SKM-1 (cell line): ENCODE data around the gene ZC3H4.
"Not testable (repeated sequence)": the region's sequence is repeated elsewhere in the genome, so short reads cannot be mapped to it uniquely, and the experiment has no call there.

Experiments used
- DNase-seq: peaks from one replicate; lab custom pipeline; 2025; ENCODE audit not compliant: unreplicated experiment; lab: John Stamatoyannopoulos, UW

Gene ZC3H4

GRCh38 chr19:47084879-47085439 is 28.6 kb downstream of the ZC3H4 start:
- no peak for DNase-seq

DNA sequence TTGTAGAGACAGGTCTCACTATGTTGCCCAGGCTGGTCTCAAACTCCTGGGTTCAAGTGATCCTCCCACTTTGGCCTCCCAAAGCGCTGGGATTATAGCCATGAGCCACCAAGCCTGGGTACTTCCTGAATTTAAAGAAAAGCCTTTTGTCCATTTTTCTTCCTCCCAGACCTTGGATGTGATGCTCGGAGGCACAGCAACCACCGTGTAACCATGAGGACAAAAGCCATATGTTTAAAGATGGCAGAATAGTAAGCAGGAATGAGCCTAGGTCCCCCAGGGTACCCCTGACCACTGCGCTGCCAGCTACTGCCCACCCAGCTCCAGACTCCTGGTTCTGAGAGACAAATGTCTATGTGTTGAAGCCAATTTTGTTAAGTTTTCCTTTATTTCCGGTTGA is 31.1 kb downstream of the ZC3H4 start:
- no peak for DNase-seq

GRCh38 chr19:47081095-47081494 is 32.5 kb downstream of the ZC3H4 start:
- no peak for DNase-seq

DNA sequence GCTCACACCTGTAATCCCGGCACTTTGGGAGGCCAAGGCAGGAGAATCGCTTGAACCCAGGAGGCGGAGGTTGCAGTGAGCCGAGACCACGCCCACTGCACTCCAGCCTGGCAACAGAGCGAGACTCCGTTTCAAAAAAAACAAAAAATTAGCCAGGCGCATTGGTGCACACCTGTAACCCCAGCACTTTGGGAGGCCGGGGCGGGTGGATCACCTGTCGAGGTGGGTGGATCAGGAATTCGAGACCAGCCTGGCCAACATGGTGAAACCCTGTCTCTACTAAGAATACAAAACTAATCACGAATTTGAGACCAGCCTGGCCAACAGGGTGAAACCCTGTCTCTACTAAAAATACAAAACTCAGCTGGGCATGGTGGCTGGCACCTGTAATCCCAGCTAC is 35.2 kb downstream of the ZC3H4 start:
- not testable (repeated sequence) for DNase-seq

DNA sequence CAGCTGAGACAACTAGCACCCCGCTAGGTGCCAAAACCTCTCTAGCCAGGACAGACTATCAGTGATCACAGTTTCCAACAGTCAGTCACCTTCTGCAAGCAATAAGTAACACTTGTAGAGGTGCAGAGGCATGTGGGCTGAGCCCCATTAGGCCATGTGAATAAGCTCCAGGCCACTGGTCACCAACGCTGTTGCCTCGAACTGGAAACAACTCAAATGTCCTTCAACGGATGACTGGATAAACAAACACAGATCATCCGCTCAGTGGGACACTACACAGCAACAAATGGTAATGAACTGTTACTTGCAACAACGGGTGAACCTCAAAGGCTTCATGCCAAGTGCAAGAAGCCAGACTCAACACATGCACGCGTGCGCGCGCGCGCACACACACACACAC is 37.6 kb downstream of the ZC3H4 start:
- DNase-seq, result no peak

DNA sequence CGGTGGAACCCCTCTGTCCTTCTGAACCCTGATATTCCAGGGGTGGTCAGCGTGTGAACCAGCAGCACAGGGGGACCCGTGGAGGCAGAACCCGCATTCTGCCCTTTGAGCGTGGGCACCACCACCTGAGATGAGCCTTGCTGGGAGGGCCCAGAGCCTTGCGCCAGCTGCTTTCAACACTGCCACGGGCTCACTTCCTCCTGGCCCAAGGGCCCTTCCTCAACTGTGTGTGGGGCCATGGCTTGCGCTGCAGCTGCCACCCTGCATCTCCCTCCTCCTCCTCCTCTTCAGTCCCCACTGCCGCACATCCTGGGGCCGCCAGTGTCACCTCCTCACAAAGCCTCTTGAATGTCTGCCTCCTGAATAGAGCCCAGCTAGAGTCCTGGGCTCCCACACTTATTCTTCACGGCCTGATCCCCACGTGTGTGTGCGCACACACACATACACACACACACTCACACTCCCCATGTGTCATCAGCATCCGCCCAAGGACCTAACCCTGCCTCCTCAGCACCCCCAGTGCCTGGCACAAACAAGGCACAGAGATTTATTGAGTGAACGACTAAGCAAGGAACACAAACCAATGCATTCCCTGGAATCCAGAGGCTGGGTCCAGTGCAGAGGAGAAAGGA is 38.3 kb downstream of the ZC3H4 start:
- DNase-seq, result no peak

- DNase-seq, result no peak
These were observed 39.0 kb downstream of the ZC3H4 start for GRCh38 chr19:47074621-47075020.

DNA sequence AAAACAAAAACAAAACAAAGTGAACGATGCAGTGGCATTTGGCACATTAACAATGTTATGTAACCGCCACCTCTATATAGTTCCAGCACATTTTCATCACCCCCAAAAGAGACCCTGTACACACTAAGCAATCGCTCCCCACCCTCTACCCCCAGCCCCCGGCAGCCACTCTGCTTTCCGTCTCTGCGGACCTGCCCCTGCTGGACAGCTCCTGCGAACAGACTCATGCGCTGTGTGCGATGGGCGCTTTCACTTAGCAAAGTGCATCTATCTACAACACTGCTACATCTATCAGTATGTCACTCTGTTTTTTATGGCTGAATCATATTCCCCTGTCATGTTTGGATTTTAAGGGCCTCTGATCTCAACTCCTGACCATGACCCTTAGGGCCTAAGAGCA is 40.0 kb downstream of the ZC3H4 start:
- DNase-seq, result no peak

DNA sequence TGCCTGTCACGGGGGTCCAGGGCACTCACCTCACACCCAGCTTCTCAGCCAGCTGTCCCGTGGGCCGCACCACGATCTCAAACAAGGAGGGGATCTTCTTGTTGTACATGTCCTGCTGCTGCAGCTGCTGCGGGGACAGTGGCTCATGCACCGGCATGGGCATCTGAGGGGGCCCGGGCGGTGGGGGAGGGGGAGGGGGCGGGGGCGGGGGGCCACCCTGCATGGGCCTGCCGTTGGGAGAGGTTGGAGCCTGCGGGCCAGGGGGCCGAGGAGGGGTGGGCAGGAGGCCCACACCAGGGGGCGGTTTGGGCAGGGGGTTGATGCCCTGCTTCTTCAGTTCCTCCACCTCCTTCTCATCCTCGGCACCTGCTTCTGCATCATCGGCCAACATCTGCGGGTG is 41.3 kb downstream of the ZC3H4 start:
- no peak for DNase-seq

- no peak for DNase-seq
These were observed 41.8 kb downstream of the ZC3H4 start for GRCh38 chr19:47071731-47072130.

- no peak for DNase-seq
These were observed 42.8 kb downstream of the ZC3H4 start for GRCh38 chr19:47070756-47071155.

GRCh38 chr19:47069795-47070194 is 43.8 kb downstream of the ZC3H4 start:
- DNase-seq, result no peak

DNA sequence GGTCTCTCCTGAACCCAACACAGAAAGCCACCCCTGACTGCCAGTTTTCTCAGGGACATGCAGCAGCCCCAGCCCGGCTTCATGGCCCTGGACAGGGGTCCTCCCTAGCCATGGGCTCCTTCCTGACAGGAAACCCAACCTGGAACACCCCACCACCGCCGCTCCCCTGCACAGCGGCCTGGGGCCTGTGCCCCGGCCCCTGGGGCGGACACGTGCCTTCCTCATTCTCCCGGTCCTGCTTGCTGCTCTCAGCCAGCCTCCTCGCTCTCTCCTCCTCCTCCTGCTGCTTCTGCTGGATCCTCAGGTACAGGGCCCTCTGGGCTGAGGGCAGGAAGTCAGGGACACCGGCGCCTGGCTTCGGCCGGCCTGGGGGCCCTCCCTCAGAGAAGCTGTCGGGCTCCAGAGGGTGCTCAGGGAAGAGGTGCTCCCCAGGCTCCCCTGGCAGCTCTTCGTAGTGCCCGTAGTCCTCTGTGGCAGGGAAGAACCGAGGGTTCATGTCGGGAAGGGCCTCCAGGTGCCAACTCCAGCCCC is 44.6 kb downstream of the ZC3H4 start:
- DNase-seq, result no peak

GRCh38 chr19:47068246-47068645 is 45.3 kb downstream of the ZC3H4 start:
- DNase-seq, result no peak

GRCh38 chr19:47067215-47067847 is 46.2 kb downstream of the ZC3H4 start:
- no peak for DNase-seq

GRCh38 chr19:47066376-47067214 is 47.0 kb downstream of the ZC3H4 start:
- DNase-seq, result no peak

DNA sequence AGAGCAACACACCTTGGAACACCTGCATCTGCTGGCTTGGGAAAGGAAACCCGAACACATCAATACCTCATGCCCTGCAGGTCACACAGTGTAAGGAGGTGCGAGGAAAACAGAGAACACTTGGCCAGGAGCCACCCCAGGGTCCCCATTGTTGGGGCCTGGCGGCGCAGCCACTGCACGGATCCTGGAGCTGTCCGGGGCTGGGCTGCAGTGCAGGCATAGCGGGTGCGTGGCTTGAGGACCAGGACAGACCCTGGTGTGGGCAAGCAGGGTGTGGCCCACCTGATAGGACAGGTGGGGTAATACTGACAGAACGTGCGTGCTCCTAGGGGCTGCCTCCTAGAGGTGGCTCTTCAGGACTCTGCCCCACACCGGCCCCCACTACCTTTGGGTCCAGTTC is 48.3 kb downstream of the ZC3H4 start:
- DNase-seq, result no peak

DNA sequence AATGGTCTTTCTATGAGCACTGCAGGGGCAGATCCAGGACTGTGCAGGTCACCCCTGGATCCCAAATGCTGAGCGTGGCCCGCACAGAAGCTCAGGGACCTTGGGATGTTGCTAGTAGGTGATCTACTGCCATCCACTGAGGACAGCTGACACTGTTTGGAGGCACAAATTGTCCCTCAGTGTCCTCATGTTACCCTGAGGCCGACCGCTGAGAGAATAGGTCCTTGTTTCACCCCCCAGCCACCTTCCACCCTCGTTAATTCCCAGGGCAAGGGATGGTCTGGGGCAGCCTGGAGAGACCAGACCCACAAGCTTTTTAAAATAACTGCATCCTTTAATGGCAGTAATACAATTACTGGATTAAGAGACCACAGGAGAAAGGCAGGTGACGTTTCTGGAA is 49.7 kb downstream of the ZC3H4 start:
- DNase-seq, result no peak

DNA sequence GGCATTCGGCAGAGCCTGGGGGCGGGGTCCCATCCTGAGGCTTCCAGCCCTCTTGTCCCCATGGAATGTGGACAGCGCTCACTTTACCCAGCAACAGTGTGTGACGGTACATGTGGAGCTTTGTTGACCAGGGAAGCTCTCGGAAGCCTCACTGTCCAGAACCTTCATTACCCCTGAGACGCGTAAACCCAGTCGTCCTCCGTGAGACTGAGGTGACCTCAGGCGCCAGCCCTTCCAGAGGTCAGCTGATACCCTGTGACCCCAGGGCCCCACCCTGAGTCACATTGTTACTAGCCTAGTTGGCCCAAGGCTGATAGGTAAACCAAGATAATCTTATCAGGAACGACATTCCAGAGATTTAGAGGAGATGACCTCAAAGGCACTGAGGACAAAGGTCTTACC is 55.0 kb downstream of the ZC3H4 start:
- DNase-seq, result no peak

DNA sequence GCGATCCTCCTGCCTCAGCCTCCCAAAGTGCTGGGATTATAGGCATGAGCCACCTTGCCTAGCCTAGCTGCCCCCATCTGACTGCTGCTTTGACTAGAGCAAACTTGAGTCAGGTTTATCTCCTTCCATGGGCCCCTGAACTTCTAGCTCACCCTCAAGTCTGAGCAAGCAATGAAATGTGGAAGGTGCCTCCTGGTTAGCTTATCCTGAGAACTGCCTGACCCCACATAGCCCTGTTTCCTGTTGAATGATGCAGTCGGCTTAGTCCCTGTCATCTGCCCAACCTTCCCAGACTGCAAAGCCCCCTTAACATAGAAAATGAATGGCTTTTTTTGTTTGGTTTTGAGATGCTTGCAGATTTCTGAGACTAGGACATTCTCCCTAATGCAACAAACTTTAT is 56.2 kb downstream of the ZC3H4 start:
- no peak for DNase-seq

- DNase-seq, result no peak
These were observed 57.2 kb downstream of the ZC3H4 start for GRCh38 chr19:47056411-47056810.

DNA sequence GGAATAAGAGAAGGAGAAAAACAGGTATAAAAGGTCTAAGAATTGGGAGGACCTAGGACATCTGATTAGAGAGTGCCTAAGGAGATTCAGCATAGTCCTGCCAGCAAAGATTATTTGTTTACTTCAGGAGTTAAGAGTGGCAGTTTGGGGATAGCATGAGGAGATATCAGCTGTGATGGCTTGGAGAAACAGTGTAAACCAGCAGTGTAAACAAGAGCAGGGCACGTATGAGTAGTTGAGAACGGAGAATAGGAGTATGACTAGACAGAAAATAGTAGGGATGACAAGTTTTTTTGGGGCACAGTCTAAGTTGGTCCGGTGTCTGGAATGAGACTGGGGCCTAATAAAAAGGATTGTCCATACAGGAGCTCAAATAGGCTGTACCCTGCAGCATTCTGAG is 63.0 kb downstream of the ZC3H4 start:
- DNase-seq, result not testable (repeated sequence)
